GM19099 (cell line): ENCODE data around the gene TMEM97.

Experiments
- POLR2A ChIP-seq: IDR thresholded peaks from 3 replicates; pipeline ENCODE4 v1.6.1; 2011; ENCODE audit warnings: low read depth; ENCODE audit not compliant: insufficient read length; ENCODE audit errors: extremely low read depth

TMEM97 gene

GRCh38 chr17:28328325-28328724, 9.3 kb downstream of the TMEM97 start:
- no peak for TF ChIP-seq POLR2A

GRCh38 chr17:28330671-28331070, 11.7 kb downstream of the TMEM97 start:
- TF ChIP-seq POLR2A, result no peak

- no peak for TF ChIP-seq POLR2A
These were observed 13.0 kb downstream of the TMEM97 start for GRCh38 chr17:28331891-28332420.

GRCh38 chr17:28333083-28333746, 14.2 kb downstream of the TMEM97 start:
- TF ChIP-seq POLR2A, result no peak

GRCh38 chr17:28334171-28334570, 15.2 kb downstream of the TMEM97 start:
- TF ChIP-seq POLR2A, result no peak

GRCh38 chr17:28334666-28335200, 15.7 kb downstream of the TMEM97 start:
- no peak for TF ChIP-seq POLR2A

- peak; percentile 79 for TF ChIP-seq POLR2A
These were observed 16.4 kb downstream of the TMEM97 start, which contains the start of the genes IFT20 and TNFAIP1 for GRCh38 chr17:28335201-28335958. TSS of gene IFT20 (minus strand) at chr17:28335472. CDS start at chr17:28331985, 3,487 bp downstream. TSS of gene TNFAIP1 (plus strand) at chr17:28335761. CDS start at chr17:28339522, 3,761 bp downstream.

- no peak for TF ChIP-seq POLR2A
These were observed 17.2 kb downstream of the TMEM97 start for GRCh38 chr17:28335959-28336871.

GRCh38 chr17:28338056-28338768, 19.2 kb downstream of the TMEM97 start:
- no peak for TF ChIP-seq POLR2A

GRCh38 chr17:28339431-28339830, 20.4 kb downstream of the TMEM97 start:
- TF ChIP-seq POLR2A, result no peak

GRCh38 chr17:28340374-28340773, 21.4 kb downstream of the TMEM97 start:
- TF ChIP-seq POLR2A, result no peak

GRCh38 chr17:28341516-28341915, 22.5 kb downstream of the TMEM97 start:
- no peak for TF ChIP-seq POLR2A

- no peak for TF ChIP-seq POLR2A
These were observed 23.3 kb downstream of the TMEM97 start for GRCh38 chr17:28342313-28342712.

GRCh38 chr17:28343491-28343932, 24.5 kb downstream of the TMEM97 start:
- TF ChIP-seq POLR2A, result no peak
